SK-N-SH treated with all-trans-retinoic acid at 6 μM for 48 hours (cell line): ENCODE results near the gene HCAR2.
"Not testable (repeated sequence)": the region's sequence is repeated elsewhere in the genome, so short reads cannot be mapped to it uniquely, and the experiment has no call there.

ENCODE experiments used
- BACH2 ChIP-seq: fragments of 250-450 bp; sonication (Bioruptor Pico); IDR thresholded peaks from 2 replicates; pipeline ENCODE4 v1.9.0; 2021; ENCODE audit warnings: mild to moderate bottlenecking, borderline replicate concordance
- CREB5 ChIP-seq: fragments of 250-450 bp; sonication (Bioruptor Pico); IDR thresholded peaks from 2 replicates; pipeline ENCODE4 v1.5.1; 2020; ENCODE audit warnings: low read depth, mild to moderate bottlenecking, moderate library complexity
- ISL1 ChIP-seq: fragments of 250-450 bp; sonication (Bioruptor Pico); IDR thresholded peaks from 2 replicates; pipeline ENCODE4 v2.1.2; 2022; ENCODE audit warnings: mild to moderate bottlenecking, moderate library complexity
- RARB ChIP-seq: fragments of 250-450 bp; sonication (Bioruptor Pico); IDR thresholded peaks from 2 replicates; pipeline ENCODE4 v1.8.0; 2021; ENCODE audit warnings: mild to moderate bottlenecking, moderate library complexity
- TSHZ2 ChIP-seq: fragments of 250-450 bp; sonication (Bioruptor Pico); IDR thresholded peaks from 2 replicates; pipeline ENCODE4 v1.5.0; 2020; ENCODE audit warnings: mild to moderate bottlenecking, moderate library complexity
- ZFP3 ChIP-seq: fragments of 250-450 bp; sonication (Bioruptor Pico); IDR thresholded peaks from 2 replicates; pipeline ENCODE4 v1.5.0; 2020; ENCODE audit warnings: mild to moderate bottlenecking, moderate library complexity
- ZNF565 ChIP-seq: fragments of 450-650 bp; formaldehyde crosslinking; conservative IDR thresholded peaks from 2 replicates; pipeline ENCODE4 v1.5.0; 2020; ENCODE audit warnings: low read depth, mild to moderate bottlenecking, moderate library complexity

DNA sequence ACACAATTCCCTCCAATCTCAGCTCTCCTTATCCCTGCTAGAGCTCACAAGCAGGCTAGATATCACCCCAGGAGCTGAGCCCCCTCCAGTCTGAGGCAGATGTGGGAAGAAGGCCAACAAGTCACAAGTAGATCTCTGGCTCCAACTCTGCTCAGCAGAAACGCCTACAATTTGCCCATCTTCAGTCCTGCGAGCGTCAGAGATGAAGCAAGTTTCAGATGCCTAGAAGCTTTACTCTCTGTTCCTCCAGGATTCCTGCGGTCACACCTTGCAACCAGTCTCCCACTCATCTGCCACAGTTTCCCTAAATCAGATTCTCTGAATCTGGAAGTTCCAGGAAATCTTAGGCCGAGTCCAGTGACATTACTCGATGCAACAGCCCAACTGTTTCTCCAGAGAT, 12.1 kb upstream of the HCAR2 start:
- not testable (repeated sequence) for TF ChIP-seq ZNF565; CREB5 (CRISPR knock-in tag); RARB (CRISPR knock-in tag); BACH2; ZFP3 (CRISPR knock-in tag); ISL1 (CRISPR knock-in tag); TSHZ2 (CRISPR knock-in tag)
